Measurements from ENCODE around the gene JAM2.
A peak's percentile ranks its signal among the peaks of the same experiment; 100 is the strongest.
"Not testable (repeated sequence)": the region's sequence is repeated elsewhere in the genome, so short reads cannot be mapped to it uniquely, and the experiment has no call there.

The JAM2 gene

GRCh38 chr21:25709684-25710265 lies 70.7 kb downstream of the JAM2 start:
- Histone ChIP-seq H3F3A (ENCODE audit: insufficient read depth, low read length) (no peaks in the 10 kb centered on the region), H3K4me1 (ENCODE audit: insufficient read depth, low read length, severe bottlenecking) (no peaks in the 10 kb centered on the region), H3K9me2 (ENCODE audit: low read depth, low read length) (no peaks in the 10 kb centered on the region), H3K9ac (ENCODE audit: low read length) (no peak overlapping the region), H3K9me3 (ENCODE audit: low read length) (no peaks in the 10 kb centered on the region), H3K4me2 (ENCODE audit: low read length) (no peak overlapping the region), H2AFZ (ENCODE audit: low read length) (no peak overlapping the region), H3K36me3 (ENCODE audit: insufficient read depth, low read length) (no peaks in the 10 kb centered on the region), H3K79me2 (ENCODE audit: insufficient read depth, low read length) (no peaks in the 10 kb centered on the region), H3K4me3 (ENCODE audit: low read depth, low read length, poor library complexity, severe bottlenecking) (no peak overlapping the region), H3K27me3 (ENCODE audit: insufficient read depth, low read length) (no peaks in the 10 kb centered on the region), H4K20me1 (ENCODE audit: insufficient read depth, low read length) (no peaks in the 10 kb centered on the region), H3K27ac (ENCODE audit: low read depth, low read length, poor library complexity, severe bottlenecking) (no peak overlapping the region)
- TF ChIP-seq EZH2 (IDR thresholded peaks at IDR 0.05; ENCODE audit: borderline replicate concordance, low read length), result no peak
- TF ChIP-seq, protein P1, sequence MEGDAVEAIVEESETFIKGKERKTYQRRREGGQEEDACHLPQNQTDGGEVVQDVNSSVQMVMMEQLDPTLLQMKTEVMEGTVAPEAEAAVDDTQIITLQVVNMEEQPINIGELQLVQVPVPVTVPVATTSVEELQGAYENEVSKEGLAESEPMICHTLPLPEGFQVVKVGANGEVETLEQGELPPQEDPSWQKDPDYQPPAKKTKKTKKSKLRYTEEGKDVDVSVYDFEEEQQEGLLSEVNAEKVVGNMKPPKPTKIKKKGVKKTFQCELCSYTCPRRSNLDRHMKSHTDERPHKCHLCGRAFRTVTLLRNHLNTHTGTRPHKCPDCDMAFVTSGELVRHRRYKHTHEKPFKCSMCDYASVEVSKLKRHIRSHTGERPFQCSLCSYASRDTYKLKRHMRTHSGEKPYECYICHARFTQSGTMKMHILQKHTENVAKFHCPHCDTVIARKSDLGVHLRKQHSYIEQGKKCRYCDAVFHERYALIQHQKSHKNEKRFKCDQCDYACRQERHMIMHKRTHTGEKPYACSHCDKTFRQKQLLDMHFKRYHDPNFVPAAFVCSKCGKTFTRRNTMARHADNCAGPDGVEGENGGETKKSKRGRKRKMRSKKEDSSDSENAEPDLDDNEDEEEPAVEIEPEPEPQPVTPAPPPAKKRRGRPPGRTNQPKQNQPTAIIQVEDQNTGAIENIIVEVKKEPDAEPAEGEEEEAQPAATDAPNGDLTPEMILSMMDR (IDR thresholded peaks at IDR 0.05; ENCODE audit: low read length), result peak; percentile 16

- no peaks in the 10 kb centered on the region for H3K4me1 ChIP-seq (ENCODE audit: insufficient read depth, low read length, severe bottlenecking)
- H3K9ac ChIP-seq (ENCODE audit: low read length), result no peak overlapping the region
- no peaks in the 10 kb centered on the region for H3K79me2 ChIP-seq (ENCODE audit: insufficient read depth, low read length)
- H3K27ac ChIP-seq (ENCODE audit: low read depth, low read length, poor library complexity, severe bottlenecking), result no peak overlapping the region
- no peaks in the 10 kb centered on the region for H4K20me1 ChIP-seq (ENCODE audit: insufficient read depth, low read length)
- no peaks in the 10 kb centered on the region for H3K9me3 ChIP-seq (ENCODE audit: low read length)
- TF ChIP-seq EZH2 (IDR thresholded peaks at IDR 0.05; ENCODE audit: borderline replicate concordance, low read length), result no peak
- TF ChIP-seq, protein P1 (IDR thresholded peaks at IDR 0.05; ENCODE audit: low read length), result no peak
- no peak overlapping the region for H3K4me2 ChIP-seq (ENCODE audit: low read length)
- H3K9me2 ChIP-seq (ENCODE audit: low read depth, low read length), result no peaks in the 10 kb centered on the region
- H3K27me3 ChIP-seq (ENCODE audit: insufficient read depth, low read length), result no peaks in the 10 kb centered on the region
- H3F3A ChIP-seq (ENCODE audit: insufficient read depth, low read length), result no peaks in the 10 kb centered on the region
- H2AFZ ChIP-seq (ENCODE audit: low read length), result no peak overlapping the region
- no peaks in the 10 kb centered on the region for H3K36me3 ChIP-seq (ENCODE audit: insufficient read depth, low read length)
- no peak overlapping the region for H3K4me3 ChIP-seq (ENCODE audit: low read depth, low read length, poor library complexity, severe bottlenecking)
Measured at GRCh38 chr21:25710550-25710949, 71.5 kb downstream of the JAM2 start.

DNA sequence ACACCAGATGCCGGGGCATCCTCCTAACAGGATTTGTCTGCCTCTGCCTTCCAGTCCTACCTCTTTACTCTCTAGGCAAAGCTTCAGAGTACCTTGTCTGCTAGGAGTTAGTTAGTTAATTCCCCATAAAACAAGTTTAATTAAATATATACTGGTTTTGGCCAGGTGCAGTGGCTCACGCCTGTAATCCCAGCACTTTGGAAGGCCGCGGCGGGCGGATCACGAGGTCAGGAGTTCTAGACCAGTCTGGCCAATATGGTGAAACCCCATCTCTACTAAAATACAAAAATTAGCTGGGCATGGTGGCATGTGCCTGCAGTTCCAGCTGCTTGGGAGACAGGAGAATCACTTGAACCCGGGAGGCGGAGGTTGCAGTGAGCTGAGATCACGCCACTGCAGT lies 75.0 kb downstream of the JAM2 start:
- H3K4me3 ChIP-seq (ENCODE audit: low read depth, low read length, poor library complexity, severe bottlenecking); H3K36me3 ChIP-seq (ENCODE audit: insufficient read depth, low read length); H3K9me2 ChIP-seq (ENCODE audit: low read depth, low read length); H3K27me3 ChIP-seq (ENCODE audit: insufficient read depth, low read length); H3F3A ChIP-seq (ENCODE audit: insufficient read depth, low read length); H2AFZ ChIP-seq (ENCODE audit: low read length); H3K4me2 ChIP-seq (ENCODE audit: low read length); H4K20me1 ChIP-seq (ENCODE audit: insufficient read depth, low read length); H3K79me2 ChIP-seq (ENCODE audit: insufficient read depth, low read length); H3K9ac ChIP-seq (ENCODE audit: low read length); H3K9me3 ChIP-seq (ENCODE audit: low read length); H3K4me1 ChIP-seq (ENCODE audit: insufficient read depth, low read length, severe bottlenecking); H3K27ac ChIP-seq (ENCODE audit: low read depth, low read length, poor library complexity, severe bottlenecking): not testable (repeated sequence)

GRCh38 chr21:25717491-25718147 lies 78.6 kb downstream of the JAM2 start:
- Histone ChIP-seq H3K36me3 (ENCODE audit: insufficient read depth, low read length) (peaks cover 24% of the 10 kb centered on the region), H3F3A (ENCODE audit: insufficient read depth, low read length) (no peaks in the 10 kb centered on the region), H3K4me2 (ENCODE audit: low read length) (no peak overlapping the region), H3K79me2 (ENCODE audit: insufficient read depth, low read length) (no peaks in the 10 kb centered on the region), H3K4me3 (ENCODE audit: low read depth, low read length, poor library complexity, severe bottlenecking) (no peak overlapping the region), H2AFZ (ENCODE audit: low read length) (no peak overlapping the region), H3K9me2 (ENCODE audit: low read depth, low read length) (no peaks in the 10 kb centered on the region), H3K9me3 (ENCODE audit: low read length) (no peaks in the 10 kb centered on the region), H3K27ac (ENCODE audit: low read depth, low read length, poor library complexity, severe bottlenecking) (no peak overlapping the region), H4K20me1 (ENCODE audit: insufficient read depth, low read length) (no peaks in the 10 kb centered on the region), H3K4me1 (ENCODE audit: insufficient read depth, low read length, severe bottlenecking) (no peaks in the 10 kb centered on the region), H3K27me3 (ENCODE audit: insufficient read depth, low read length) (no peaks in the 10 kb centered on the region), H3K9ac (ENCODE audit: low read length) (no peak overlapping the region)
- no peak for TF ChIP-seq EZH2 (IDR thresholded peaks at IDR 0.05; ENCODE audit: borderline replicate concordance, low read length)
- TF ChIP-seq, protein P1 (IDR thresholded peaks at IDR 0.05; ENCODE audit: low read length), result no peak

Measured in OCI-LY1 (cell line).